Stimulated activated memory B cell treated with anti-CD40 and anti-IgM and Interleukin-4, amounts not matched to agents 10 μg/mL and 1 μg/mL and 100 μg/mL, for 72 hours (primary cell): ENCODE measurements around the gene NPNT.
"Not testable (repeated sequence)": the region's sequence is repeated elsewhere in the genome, so short reads cannot be mapped to it uniquely, and the experiment has no call there.

Experiments
- ATAC-seq: fragments of 150-1000 bp; cut with Tn5 transposase; 2 replicates; pipeline ENCODE4 v1.10.0; 2021
- H3K27ac Mint-ChIP-seq: one replicate; pipeline ENCODE4 v1.8.0; 2022; ENCODE audit warnings: mild to moderate bottlenecking, mixed read lengths
- H3K27me3 Mint-ChIP-seq: one replicate; pipeline ENCODE4 v1.8.0; 2022; ENCODE audit warnings: mixed read lengths
- H3K36me3 Mint-ChIP-seq: one replicate; pipeline ENCODE4 v1.8.0; 2022; ENCODE audit warnings: mixed read lengths
- H3K4me1 Mint-ChIP-seq: one replicate; pipeline ENCODE4 v1.8.0; 2022; ENCODE audit warnings: mixed read lengths
- H3K4me3 Mint-ChIP-seq: one replicate; pipeline ENCODE4 v1.8.0; 2022; ENCODE audit warnings: mild to moderate bottlenecking, moderate library complexity, mixed read lengths
- H3K9me3 Mint-ChIP-seq: one replicate; pipeline ENCODE4 v1.8.0; 2022; ENCODE audit warnings: mixed read lengths

Gene NPNT

GRCh38 chr4:105894660-105895582 is at the start of gene NPNT:
TSS of gene NPNT (plus strand) at chr4:105895471. CDS start at chr4:105895653, 182 bp downstream.
- Mint-ChIP-seq H3K4me1 (peaks cover 7% of the 10 kb centered on the region), H3K27ac (no peak within 1 kb of the TSS), H3K4me3 (peak within 1 kb of the TSS; percentile 46), H3K9me3 (no peaks in the 10 kb centered on the region), H3K36me3 (no peaks in the 10 kb centered on the region), H3K27me3 (peaks cover 72% of the 10 kb centered on the region)
- ATAC-seq: peak; percentile 29

GRCh38 chr4:105845559-105845958 is 49.7 kb upstream of the NPNT start:
- ATAC-seq: no peak
- H3K4me1 Mint-ChIP-seq: no peaks in the 10 kb centered on the region
- H3K9me3 Mint-ChIP-seq: no peaks in the 10 kb centered on the region
- H3K36me3 Mint-ChIP-seq: peaks cover 33% of the 10 kb centered on the region
- no peak overlapping the region for H3K4me3 Mint-ChIP-seq
- H3K27me3 Mint-ChIP-seq: no peaks in the 10 kb centered on the region
- H3K27ac Mint-ChIP-seq: no peak overlapping the region

GRCh38 chr4:105848359-105848758 is 46.9 kb upstream of the NPNT start:
- H3K9me3 Mint-ChIP-seq, ATAC-seq, H3K27me3 Mint-ChIP-seq, H3K27ac Mint-ChIP-seq, H3K4me1 Mint-ChIP-seq, H3K4me3 Mint-ChIP-seq: not testable (repeated sequence)
- H3K36me3 Mint-ChIP-seq: peaks cover 35% of the 10 kb centered on the region

- H3K4me3 Mint-ChIP-seq: no peak overlapping the region
- H3K36me3 Mint-ChIP-seq: peaks cover 51% of the 10 kb centered on the region
- ATAC-seq: no peak
- no peaks in the 10 kb centered on the region for H3K4me1 Mint-ChIP-seq
- no peaks in the 10 kb centered on the region for H3K27me3 Mint-ChIP-seq
- peaks cover 17% of the 10 kb centered on the region for H3K9me3 Mint-ChIP-seq
- H3K27ac Mint-ChIP-seq: no peak overlapping the region
Observed at GRCh38 chr4:105851196-105851595, 44.1 kb upstream of the NPNT start.

GRCh38 chr4:105852230-105852629 is 43.0 kb upstream of the NPNT start:
- not testable (repeated sequence) for H3K4me3 Mint-ChIP-seq, H3K27ac Mint-ChIP-seq, ATAC-seq, H3K4me1 Mint-ChIP-seq, H3K27me3 Mint-ChIP-seq
- peaks cover 22% of the 10 kb centered on the region for H3K9me3 Mint-ChIP-seq
- H3K36me3 Mint-ChIP-seq: peaks cover 61% of the 10 kb centered on the region

- Mint-ChIP-seq H3K27ac (no peak overlapping the region), H3K27me3 (no peaks in the 10 kb centered on the region), H3K4me3 (no peak overlapping the region), H3K4me1 (no peaks in the 10 kb centered on the region), H3K9me3 (peaks cover 33% of the 10 kb centered on the region), H3K36me3 (peaks cover 49% of the 10 kb centered on the region)
- no peak for ATAC-seq
Observed at GRCh38 chr4:105858466-105859040, 36.7 kb upstream of the NPNT start.

- no peak for ATAC-seq
Observed at GRCh38 chr4:105859233-105859632, 36.0 kb upstream of the NPNT start.

GRCh38 chr4:105870963-105871362 is 24.3 kb upstream of the NPNT start:
- no peak overlapping the region for H3K4me3 Mint-ChIP-seq
- no peak for ATAC-seq
- no peak overlapping the region for H3K27ac Mint-ChIP-seq
- no peaks in the 10 kb centered on the region for H3K27me3 Mint-ChIP-seq
- H3K9me3 Mint-ChIP-seq: no peaks in the 10 kb centered on the region
- H3K36me3 Mint-ChIP-seq: no peaks in the 10 kb centered on the region
- H3K4me1 Mint-ChIP-seq: peaks cover 6% of the 10 kb centered on the region

More at GRCh38 chr4:105859233-105859632, 36.0 kb upstream of the NPNT start:
- Mint-ChIP-seq H3K9me3 (peaks cover 30% of the 10 kb centered on the region), H3K36me3 (peaks cover 42% of the 10 kb centered on the region), H3K27me3 (no peaks in the 10 kb centered on the region), H3K4me3 (no peak overlapping the region), H3K4me1 (no peaks in the 10 kb centered on the region), H3K27ac (no peak overlapping the region)

GRCh38 chr4:105871997-105872396 is 23.3 kb upstream of the NPNT start:
- no peak overlapping the region for H3K27ac Mint-ChIP-seq
- no peaks in the 10 kb centered on the region for H3K36me3 Mint-ChIP-seq
- peaks cover 6% of the 10 kb centered on the region for H3K4me1 Mint-ChIP-seq
- no peaks in the 10 kb centered on the region for H3K9me3 Mint-ChIP-seq
- ATAC-seq: peak; percentile 37
- no peaks in the 10 kb centered on the region for H3K27me3 Mint-ChIP-seq
- H3K4me3 Mint-ChIP-seq: no peak overlapping the region

GRCh38 chr4:105875233-105875632 is 20.0 kb upstream of the NPNT start:
- ATAC-seq: no peak
- no peak overlapping the region for H3K4me3 Mint-ChIP-seq

GRCh38 chr4:105878668-105879067 is 16.6 kb upstream of the NPNT start:
- no peak overlapping the region for H3K27ac Mint-ChIP-seq
- H3K27me3 Mint-ChIP-seq: peaks cover 17% of the 10 kb centered on the region
- H3K4me3 Mint-ChIP-seq: no peak overlapping the region

More at GRCh38 chr4:105875233-105875632, 20.0 kb upstream of the NPNT start:
- Mint-ChIP-seq H3K36me3 (no peaks in the 10 kb centered on the region), H3K4me1 (peaks cover 6% of the 10 kb centered on the region), H3K9me3 (no peaks in the 10 kb centered on the region), H3K27ac (no peak overlapping the region), H3K27me3 (no peaks in the 10 kb centered on the region)

GRCh38 chr4:105887508-105887907 is 7.8 kb upstream of the NPNT start:
- H3K27me3 Mint-ChIP-seq: peaks cover 12% of the 10 kb centered on the region
- H3K36me3 Mint-ChIP-seq: no peaks in the 10 kb centered on the region
- no peak for ATAC-seq
- no peaks in the 10 kb centered on the region for H3K4me1 Mint-ChIP-seq
- H3K4me3 Mint-ChIP-seq: no peak overlapping the region
- H3K27ac Mint-ChIP-seq: no peak overlapping the region
- peaks cover 5% of the 10 kb centered on the region for H3K9me3 Mint-ChIP-seq

More at GRCh38 chr4:105878668-105879067, 16.6 kb upstream of the NPNT start:
- Mint-ChIP-seq H3K4me1 (no peaks in the 10 kb centered on the region), H3K9me3 (no peaks in the 10 kb centered on the region), H3K36me3 (no peaks in the 10 kb centered on the region)
- no peak for ATAC-seq

- Mint-ChIP-seq H3K4me1 (peaks cover 7% of the 10 kb centered on the region), H3K27me3 (peaks cover 81% of the 10 kb centered on the region), H3K36me3 (no peaks in the 10 kb centered on the region), H3K9me3 (no peaks in the 10 kb centered on the region), H3K4me3 (peak overlapping the region; percentile 46), H3K27ac (no peak overlapping the region)
- ATAC-seq: peak; percentile 37
Observed at GRCh38 chr4:105895583-105896460, 551 bp downstream of the NPNT start.

GRCh38 chr4:105896461-105896942 is 1.2 kb downstream of the NPNT start:
- H3K9me3 Mint-ChIP-seq: no peaks in the 10 kb centered on the region
- H3K4me1 Mint-ChIP-seq: peaks cover 7% of the 10 kb centered on the region
- H3K4me3 Mint-ChIP-seq: peak overlapping the region; percentile 27
- no peaks in the 10 kb centered on the region for H3K36me3 Mint-ChIP-seq
- ATAC-seq: no peak
- H3K27ac Mint-ChIP-seq: no peak overlapping the region
- H3K27me3 Mint-ChIP-seq: peaks cover 88% of the 10 kb centered on the region
